ENCODE results near the gene EPN3.

EPN3 gene

DNA sequence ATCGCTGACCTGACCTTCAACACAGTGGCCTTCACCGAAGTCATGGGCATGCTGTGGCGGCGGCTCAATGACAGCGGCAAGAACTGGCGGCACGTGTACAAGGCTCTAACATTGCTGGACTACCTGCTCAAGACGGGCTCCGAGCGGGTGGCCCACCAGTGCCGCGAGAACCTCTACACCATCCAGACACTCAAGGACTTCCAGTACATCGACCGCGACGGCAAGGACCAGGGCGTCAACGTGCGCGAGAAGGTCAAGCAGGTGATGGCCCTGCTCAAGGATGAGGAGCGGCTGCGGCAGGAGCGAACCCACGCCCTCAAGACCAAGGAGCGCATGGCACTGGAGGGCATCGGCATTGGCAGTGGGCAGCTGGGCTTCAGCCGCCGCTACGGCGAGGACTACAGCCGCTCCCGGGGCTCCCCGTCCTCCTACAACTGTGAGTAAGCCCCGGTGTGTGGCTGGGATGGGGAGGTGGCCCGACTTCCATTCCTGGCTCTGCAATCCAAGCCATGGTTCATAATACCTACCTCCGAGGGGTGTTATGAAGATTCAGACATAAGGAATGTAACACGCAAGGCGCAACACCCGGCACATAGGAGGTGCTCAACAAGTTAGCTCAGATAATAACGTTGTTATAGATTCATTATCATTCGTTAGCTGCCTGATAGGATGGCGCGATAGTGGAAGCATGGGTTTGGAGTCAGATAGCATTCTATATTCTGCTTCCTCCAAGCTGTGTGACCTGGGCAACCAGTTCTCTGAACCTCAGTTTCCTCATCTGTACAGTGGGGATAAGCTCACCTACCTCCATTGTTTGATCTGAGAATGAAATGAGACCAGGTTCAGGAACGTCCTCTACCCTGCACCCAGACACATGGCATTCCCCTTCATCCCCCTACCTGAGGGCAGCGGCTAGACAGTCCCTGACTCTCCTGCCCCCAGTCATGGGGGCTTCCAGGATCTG, 4.4 kb downstream of the EPN3 start:
- DNase-seq, result no peak

- DNase-seq, result no peak
Observed at GRCh38 chr17:50537721-50538548, 5.4 kb downstream of the EPN3 start.

DNA sequence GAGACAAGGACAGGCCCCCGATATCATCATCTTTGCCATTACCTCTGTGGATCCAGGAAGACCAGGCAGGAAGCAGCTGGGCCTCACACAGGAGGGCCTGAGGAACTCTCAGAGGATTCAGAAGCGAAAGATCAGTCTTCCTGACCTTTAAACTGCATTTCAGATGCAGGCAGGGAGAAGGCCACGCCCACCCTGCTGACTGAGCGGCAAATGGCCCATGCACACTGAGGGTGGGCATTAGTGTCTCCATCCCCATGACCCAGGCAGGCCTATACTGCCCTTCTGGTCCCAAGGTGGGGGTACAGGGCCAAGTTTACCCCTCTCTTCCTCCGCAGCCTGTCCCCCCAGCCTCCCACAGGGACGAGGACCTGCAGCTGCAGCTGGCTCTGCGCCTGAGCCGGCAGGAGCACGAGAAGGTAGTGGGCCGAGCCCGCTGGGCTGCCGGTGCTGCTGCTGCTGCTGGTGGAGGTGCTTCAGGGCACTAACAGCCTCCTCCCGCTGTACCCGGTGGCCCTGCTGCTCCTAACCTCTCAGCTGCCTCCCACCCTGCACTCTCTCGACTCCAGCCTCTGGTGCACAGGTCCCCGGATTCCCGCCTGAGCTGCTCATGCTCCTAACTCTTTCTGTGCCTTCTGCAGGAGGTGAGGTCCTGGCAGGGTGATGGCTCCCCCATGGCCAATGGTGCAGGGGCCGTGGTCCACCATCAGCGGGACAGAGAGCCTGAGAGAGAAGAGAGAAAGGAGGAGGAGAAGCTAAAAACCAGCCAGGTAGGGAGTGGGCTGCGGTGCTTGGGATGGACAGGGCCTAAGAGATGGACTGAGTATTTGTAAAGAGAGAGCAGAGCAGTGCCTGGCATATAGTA, 6.2 kb downstream of the EPN3 start:
- no peak for DNase-seq

- DNase-seq, result no peak
Observed at GRCh38 chr17:50539762-50540559, 7.4 kb downstream of the EPN3 start.

- no peak for DNase-seq
Observed at GRCh38 chr17:50540560-50541401, 8.2 kb downstream of the EPN3 start.

DNA sequence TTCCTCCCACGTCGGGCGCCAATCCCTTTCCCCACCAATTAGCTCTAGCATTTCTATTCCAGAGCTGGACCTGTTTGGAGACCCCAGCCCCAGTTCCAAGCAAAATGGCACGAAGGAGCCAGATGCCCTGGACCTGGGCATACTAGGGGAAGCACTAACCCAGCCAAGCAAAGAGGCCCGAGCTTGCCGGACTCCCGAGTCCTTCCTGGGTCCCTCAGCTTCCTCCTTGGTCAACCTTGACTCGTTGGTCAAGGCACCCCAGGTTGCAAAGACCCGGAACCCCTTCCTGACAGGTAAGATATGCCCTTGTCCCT, 8.8 kb downstream of the EPN3 start:
- DNase-seq, result no peak

DNA sequence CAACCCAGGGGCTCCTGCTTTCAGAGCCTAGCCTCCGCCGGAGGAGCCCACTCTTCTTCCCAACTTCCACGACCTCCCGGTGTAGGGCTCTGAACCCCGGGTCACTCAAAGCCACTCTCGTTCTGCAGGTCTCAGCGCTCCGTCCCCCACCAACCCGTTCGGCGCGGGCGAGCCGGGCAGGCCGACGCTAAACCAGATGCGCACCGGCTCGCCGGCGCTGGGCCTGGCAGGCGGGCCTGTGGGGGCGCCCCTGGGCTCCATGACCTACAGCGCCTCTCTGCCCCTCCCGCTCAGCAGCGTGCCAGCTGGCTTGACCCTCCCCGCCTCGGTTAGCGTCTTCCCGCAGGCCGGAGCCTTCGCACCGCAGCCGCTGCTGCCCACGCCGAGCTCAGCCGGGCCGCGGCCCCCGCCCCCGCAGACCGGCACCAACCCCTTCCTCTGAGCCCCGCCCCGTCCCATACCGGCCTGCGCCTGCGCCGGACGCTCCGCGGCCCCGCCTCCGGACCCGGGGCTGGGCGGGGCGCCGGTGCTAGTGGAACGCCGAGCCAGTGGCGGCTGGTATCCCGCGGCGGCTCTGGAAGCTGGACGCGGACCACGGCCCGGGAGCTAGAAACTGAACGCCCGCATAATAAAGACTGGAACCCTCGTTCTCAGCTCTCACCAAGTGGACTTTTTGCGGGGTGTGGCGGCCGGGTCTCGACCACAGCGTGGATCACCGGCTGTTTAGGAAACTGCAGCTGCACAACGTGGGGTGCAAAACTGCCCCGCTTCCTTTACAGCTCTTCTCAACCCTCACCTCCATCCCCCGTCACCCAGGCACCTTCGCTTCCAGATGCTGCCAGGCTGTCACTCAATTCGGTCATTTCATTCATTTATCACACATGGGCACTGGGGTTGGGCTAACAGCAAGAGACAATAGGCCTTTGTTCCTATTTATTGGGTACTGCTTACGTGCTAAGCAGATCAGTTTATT, 9.5 kb downstream of the EPN3 start:
- DNase-seq, result peak; percentile 84

DNA sequence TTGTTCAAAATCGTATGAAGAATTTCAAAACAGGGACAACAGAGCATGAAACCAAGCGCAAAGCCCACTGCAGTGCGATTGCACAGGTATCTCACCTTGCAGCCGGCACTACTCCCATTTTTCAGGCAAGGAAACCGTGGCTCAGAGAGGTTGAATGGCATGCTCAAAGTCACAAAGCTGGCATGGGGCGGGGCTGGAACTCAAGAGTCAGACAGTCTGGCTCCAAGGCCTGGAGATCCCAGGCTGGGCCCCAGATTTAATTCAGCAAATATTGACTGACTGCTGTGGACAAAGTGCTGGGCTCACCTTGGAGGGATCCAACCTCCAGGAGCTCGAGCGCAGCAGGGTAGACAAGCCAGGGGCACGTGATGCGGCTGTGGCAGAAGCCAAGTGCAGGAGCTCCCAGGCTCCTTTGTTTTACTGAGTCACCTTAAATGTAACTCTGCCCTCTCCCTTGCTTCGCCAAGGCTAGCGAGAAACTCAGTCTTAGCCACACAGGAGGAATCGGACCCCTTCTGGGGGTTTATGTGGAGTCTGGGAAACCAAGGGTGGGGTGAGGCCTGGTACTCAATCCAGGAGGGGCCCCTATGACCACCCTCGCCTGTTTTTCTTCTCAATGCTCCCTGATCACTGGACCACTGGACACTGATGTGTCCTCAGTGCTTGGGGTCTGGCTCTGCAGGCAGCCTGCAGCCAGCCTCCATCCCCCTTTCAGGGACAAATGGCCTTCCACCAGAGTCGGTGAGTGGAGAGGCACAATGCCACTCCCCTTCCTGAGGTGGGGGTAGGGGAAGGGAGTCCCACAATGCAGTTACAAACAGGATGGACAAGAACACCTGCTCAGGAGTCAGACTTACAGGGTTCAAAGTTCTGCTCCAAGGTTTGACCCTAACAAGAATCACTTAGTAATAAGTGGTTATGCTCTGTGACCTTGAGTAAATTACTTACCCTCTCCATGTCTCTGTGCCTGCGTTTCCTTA, 10.6 kb downstream of the EPN3 start:
- no peak for DNase-seq

DNA sequence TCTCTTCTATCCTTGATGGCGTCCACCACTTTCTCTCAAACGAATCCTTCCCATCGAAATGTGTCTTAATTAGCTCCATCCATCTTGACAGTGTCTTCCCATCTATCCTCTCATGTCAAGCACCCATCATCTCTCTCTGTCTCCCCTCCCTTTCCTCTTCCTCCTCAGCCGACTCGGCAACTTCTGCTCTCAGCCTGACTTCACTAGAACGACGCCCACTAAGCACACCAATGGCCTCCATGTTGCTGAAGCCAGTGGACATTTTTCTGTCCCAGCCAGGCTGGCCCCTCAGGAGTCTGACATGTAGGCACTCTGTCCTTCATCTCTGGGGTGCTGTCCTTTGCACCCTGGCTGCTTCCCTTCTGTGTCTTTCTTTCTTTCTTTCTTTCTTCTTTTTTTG, 12.0 kb downstream of the EPN3 start:
- DNase-seq, result no peak

- no peak for DNase-seq
Observed at GRCh38 chr17:50545311-50545710, 12.8 kb downstream of the EPN3 start.

DNA sequence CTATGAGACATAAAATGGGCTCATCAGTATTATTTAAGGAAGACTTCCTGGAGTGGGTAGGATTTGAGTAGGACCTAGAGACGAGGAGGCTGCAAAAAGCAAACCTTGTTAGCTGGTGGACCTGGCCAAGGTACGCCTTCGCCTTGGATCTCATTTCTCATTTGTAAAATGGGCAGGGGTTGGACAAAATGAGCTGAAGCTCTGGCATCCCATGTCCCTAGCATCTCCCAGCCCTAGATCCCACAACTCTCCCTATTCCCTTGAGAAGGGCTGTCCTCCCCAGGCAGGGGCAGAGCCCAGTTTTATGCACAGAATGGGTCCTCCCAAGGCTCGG, 14.1 kb downstream of the EPN3 start:
- no peak for DNase-seq

DNA sequence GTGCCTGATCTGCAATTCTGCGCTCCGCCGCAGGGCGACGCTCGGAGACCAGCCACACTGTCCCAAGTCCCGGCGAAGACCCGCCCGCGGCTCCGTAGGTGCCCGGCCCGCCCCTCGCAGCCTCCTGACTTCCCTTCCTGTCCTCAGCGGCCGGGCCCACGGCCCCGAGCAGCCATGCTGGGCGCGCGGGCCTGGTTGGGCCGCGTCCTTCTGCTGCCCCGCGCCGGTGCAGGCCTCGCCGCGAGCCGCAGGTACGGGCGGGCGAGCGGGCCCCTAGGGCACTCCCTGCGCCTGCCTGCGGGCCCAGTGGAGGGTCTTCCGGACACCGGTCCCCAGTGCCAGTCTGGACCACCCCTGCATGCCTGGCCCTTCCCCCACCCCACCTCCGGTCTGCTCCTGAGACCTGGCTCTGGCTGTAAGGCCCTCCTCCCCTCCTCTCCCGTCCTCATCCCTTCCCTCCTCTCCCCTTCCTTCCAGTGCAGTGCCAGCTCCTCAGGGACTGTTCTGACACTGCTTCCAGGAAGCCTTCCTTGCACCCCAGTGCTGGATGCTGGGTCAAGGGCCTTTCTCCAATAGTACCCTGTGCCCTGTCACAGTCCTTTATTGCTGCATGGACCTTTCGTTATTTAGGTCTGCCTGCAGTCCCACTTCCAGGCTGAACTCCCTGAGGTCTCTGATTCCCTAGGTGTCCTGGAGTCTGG, 14.7 kb downstream of the EPN3 start, which contains the start of gene SPATA20:
TSS of gene SPATA20 (plus strand) at position 140 of the 701 bp plus-strand sequence. CDS start at position 175, 35 bp downstream.
- peak; percentile 88 for DNase-seq

DNA sequence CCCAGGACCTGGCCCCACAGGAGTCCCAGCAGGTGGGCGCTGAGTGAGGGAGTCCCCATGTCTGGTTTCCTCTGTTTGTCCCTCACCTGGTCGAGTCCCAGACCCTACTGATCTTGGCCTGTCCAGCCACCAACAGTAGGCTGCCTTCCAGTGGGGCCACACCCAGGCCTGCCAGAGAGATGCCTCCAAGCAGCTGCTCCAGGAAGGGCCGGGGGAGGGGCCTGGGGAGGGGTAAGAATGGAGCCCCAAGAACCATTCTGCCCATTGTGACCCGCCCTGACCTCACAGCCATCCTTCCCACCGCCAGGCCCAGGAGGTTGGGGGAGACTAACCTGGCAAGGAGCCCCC, 15.2 kb downstream of the EPN3 start:
- no peak for DNase-seq

DNA sequence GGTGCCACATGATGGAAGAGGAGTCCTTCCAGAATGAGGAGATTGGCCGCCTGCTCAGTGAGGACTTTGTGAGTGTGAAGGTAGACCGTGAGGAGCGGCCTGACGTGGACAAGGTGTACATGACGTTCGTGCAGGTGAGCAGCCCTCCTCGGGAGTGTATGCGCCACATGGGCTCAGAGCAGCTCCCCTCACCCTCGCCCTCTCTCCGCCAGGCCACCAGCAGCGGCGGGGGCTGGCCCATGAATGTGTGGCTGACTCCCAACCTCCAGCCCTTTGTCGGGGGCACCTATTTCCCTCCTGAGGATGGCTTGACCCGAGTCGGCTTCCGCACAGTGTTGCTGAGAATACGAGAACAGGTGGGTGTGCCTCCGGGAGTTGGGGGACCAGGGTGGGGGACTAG, 16.3 kb downstream of the EPN3 start:
- no peak for DNase-seq

DNA sequence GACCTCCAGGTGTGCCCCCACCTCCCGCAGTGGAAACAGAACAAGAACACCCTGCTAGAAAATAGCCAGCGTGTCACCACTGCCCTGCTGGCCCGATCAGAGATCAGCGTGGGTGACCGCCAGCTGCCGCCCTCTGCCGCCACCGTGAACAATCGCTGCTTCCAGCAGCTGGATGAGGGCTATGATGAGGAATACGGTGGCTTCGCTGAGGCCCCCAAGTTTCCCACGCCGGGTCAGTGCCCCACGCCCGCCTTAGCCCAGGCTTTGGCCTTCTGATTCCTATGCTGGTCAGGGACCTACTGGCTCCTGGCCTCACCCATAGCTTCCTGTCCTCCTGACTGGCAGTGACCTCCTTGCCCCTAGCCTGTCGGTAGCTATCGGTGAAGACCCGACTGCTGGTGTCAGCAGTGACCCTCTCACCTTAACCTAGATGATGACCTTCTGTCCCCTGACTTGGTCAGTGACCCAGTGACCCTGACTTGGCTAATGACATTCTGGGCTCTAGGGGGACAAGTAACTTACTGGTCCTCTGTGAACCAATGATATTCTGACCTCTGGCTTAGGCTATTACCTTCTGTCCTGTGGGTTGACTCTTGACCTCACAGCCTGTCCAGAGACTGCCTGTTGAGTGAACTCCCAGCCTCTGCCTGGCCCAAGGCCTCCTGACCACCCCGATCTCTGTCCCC, 16.9 kb downstream of the EPN3 start:
- no peak for DNase-seq

DNA sequence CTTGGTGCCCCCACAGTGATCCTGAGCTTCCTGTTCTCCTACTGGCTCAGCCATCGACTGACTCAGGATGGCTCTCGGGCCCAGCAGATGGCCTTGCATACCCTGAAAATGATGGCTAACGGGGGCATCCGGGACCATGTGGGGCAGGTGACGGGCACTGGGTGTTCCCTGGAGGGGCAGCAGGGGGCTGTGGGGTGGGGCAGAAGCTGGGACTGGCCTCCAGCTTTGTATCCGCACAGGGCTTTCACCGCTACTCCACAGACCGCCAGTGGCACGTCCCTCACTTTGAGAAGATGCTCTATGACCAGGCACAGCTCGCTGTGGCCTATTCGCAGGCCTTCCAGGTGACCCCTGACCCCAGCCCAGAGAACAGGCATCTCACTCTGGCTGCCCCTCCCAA, 17.4 kb downstream of the EPN3 start:
- DNase-seq, result no peak

GRCh38 chr17:50550661-50551432, 18.3 kb downstream of the EPN3 start:
- DNase-seq, result no peak
